IMR-90 (cell line): ENCODE data around the gene C1QTNF8. TPM values are rescaled to one million over a fixed set of nuclear protein-coding genes. Genes with fewer than 3 reads are reported as not detected.

Experiments
- ATAC-seq: fragments of 200-7000 bp; cut with Tn5 transposase; 2 replicates; pipeline ENCODE4 v1.9.1; 2020; ENCODE audit warnings: low read depth, mild to moderate bottlenecking, moderate library complexity
- BruUV-seq: library from RNA; stranded (reverse); fragments of 400-500 nt; replicated peaks from 2 replicates; lab custom pipeline; 2021; lab: Mats Ljungman, UMichigan
- CTCF ChIA-PET: fragments of 300-600 bp; formaldehyde crosslinking; extraction: SDS; loops from one replicate; lab custom pipeline; 2021; ENCODE audit warnings: antibody characterized with exemption; lab: Yijun Ruan, JAX
- POLR2A ChIA-PET: fragments of 300-600 bp; sonication (Branson Sonifier 250); formaldehyde crosslinking; loops from one replicate; lab custom pipeline; 2022; ENCODE audit warnings: antibody characterized with exemption; ENCODE audit not compliant: unreplicated experiment; lab: Charles Lee
- DNase-seq: peaks from one replicate; pipeline ENCODE4 v3.0.0; 2013
- H2AFZ ChIP-seq: replicated peaks from 2 replicates; pipeline ENCODE3; 2013; ENCODE audit warnings: low read length, mild to moderate bottlenecking; ENCODE audit not compliant: poor library complexity
- H2AK5ac ChIP-seq: 2 replicates; pipeline ENCODE4 v1.6.1; 2013; ENCODE audit warnings: low read depth, low read length, inconsistent platforms
- H2AK9ac ChIP-seq: replicated peaks from 2 replicates; pipeline ENCODE3; 2013; ENCODE audit warnings: mild to moderate bottlenecking, low read depth, low read length, moderate library complexity; ENCODE audit not compliant: poor library complexity
- H2BK120ac ChIP-seq: 2 replicates; pipeline ENCODE4 v1.6.1; 2013; ENCODE audit warnings: low read depth, low read length, inconsistent platforms
- H2BK15ac ChIP-seq: 3 replicates; pipeline ENCODE4 v1.6.1; 2013; ENCODE audit warnings: low read depth, low read length, inconsistent platforms
- H2BK20ac ChIP-seq: 2 replicates; pipeline ENCODE4 v1.6.1; 2013; ENCODE audit warnings: low read depth, mild to moderate bottlenecking, inconsistent platforms, low read length, moderate library complexity
- H2BK5ac ChIP-seq: 2 replicates; pipeline ENCODE4 v1.6.1; 2013; ENCODE audit warnings: mild to moderate bottlenecking, low read depth, low read length, inconsistent platforms; ENCODE audit not compliant: poor library complexity, severe bottlenecking
- H3K14ac ChIP-seq: replicated peaks from 2 replicates; pipeline ENCODE4 v1.6.1; 2013; ENCODE audit warnings: low read depth, low read length, inconsistent platforms
- H3K18ac ChIP-seq: 2 replicates; pipeline ENCODE4 v1.6.1; 2013; ENCODE audit warnings: low read depth, low read length, control low read depth
- H3K23ac ChIP-seq: 2 replicates; pipeline ENCODE4 v1.6.1; 2013; ENCODE audit warnings: low read depth, low read length, inconsistent platforms
- H3K27ac ChIP-seq: 2 replicates; pipeline ENCODE4 v1.5.1; 2013; ENCODE audit warnings: mild to moderate bottlenecking, control low read depth, low read length; ENCODE audit not compliant: insufficient read depth
- H3K27me3 ChIP-seq: 2 replicates; pipeline ENCODE4 v1.6.1; 2013; ENCODE audit warnings: low read length; ENCODE audit not compliant: control insufficient read depth, insufficient read depth
- H3K36me3 ChIP-seq: 2 replicates; pipeline ENCODE4 v1.6.1; 2013; ENCODE audit warnings: low read length, mixed read lengths; ENCODE audit not compliant: control insufficient read depth, insufficient read depth
- H3K4ac ChIP-seq: 2 replicates; pipeline ENCODE4 v1.6.1; 2013; ENCODE audit warnings: low read depth, low read length, inconsistent platforms
- H3K4me1 ChIP-seq: 2 replicates; pipeline ENCODE4 v1.6.1; 2013; ENCODE audit warnings: low read length, mixed read lengths; ENCODE audit not compliant: control insufficient read depth, insufficient read depth
- H3K4me2 ChIP-seq: 2 replicates; pipeline ENCODE4 v1.6.1; 2013; ENCODE audit warnings: low read depth, mild to moderate bottlenecking, control low read depth, low read length, moderate library complexity
- H3K4me3 ChIP-seq: 2 replicates; pipeline ENCODE4 v1.5.1; 2013; ENCODE audit warnings: low read depth, mild to moderate bottlenecking, control low read depth, low read length, moderate library complexity; ENCODE audit not compliant: insufficient read depth
- H3K56ac ChIP-seq: 2 replicates; pipeline ENCODE4 v1.6.1; 2013; ENCODE audit warnings: low read length, inconsistent platforms; ENCODE audit not compliant: insufficient read depth; ENCODE audit errors: extremely low read depth
- H3K79me1 ChIP-seq, 2 experiments: 2 replicates each; pipeline ENCODE4 v1.6.1; 2013; ENCODE audit warnings: low read length in 2 of 2, inconsistent platforms in 1 of 2, low read depth in 1 of 2
- H3K9ac ChIP-seq: 2 replicates; pipeline ENCODE4 v1.6.1; 2013; ENCODE audit warnings: low read depth, low read length, control low read depth
- H3K9me1 ChIP-seq: 2 replicates; pipeline ENCODE4 v1.6.1; 2013; ENCODE audit warnings: low read length, inconsistent platforms; ENCODE audit not compliant: insufficient read depth
- H3K9me3 ChIP-seq: 2 replicates; pipeline ENCODE4 v1.6.1; 2013; ENCODE audit warnings: low read length; ENCODE audit not compliant: control insufficient read depth, insufficient read depth
- H4K20me1 ChIP-seq: 2 replicates; pipeline ENCODE4 v1.6.1; 2013; ENCODE audit warnings: low read length, inconsistent platforms; ENCODE audit not compliant: insufficient read depth
- H4K5ac ChIP-seq: 2 replicates; pipeline ENCODE4 v1.6.1; 2013; ENCODE audit warnings: mild to moderate bottlenecking, low read depth, low read length, control low read depth
- H4K8ac ChIP-seq, 2 experiments: 2 replicates each; pipeline ENCODE4 v1.6.1; 2013; ENCODE audit warnings: low read depth in 2 of 2, low read length in 2 of 2, control low read depth in 1 of 2, inconsistent platforms in 1 of 2
- H4K91ac ChIP-seq: 2 replicates; pipeline ENCODE4 v1.6.1; 2013; ENCODE audit warnings: low read depth, low read length, inconsistent platforms; ENCODE audit not compliant: insufficient read depth
- BHLHE40 ChIP-seq: fragments of 150-350 bp; IDR thresholded peaks from 2 replicates; pipeline ENCODE4 v1.6.1; 2016; ENCODE audit warnings: mild to moderate bottlenecking, low read depth, low read length
- WGBS, 2 experiments: methylation state at CpG; one replicate each; pipeline versions ENCODE4 v1.1.5 to v1.1.7; 2013; ENCODE audit warnings: missing lambda C conversion rate in 2 of 2; ENCODE audit not compliant: insufficient read length in 1 of 2; ENCODE audit errors: extremely low coverage in 2 of 2; 5-methylcytosine and 5-hydroxymethylcytosine counted together
- dilution Hi-C: fragments of 300-500 bp; cut with HindIII; formaldehyde crosslinking; loops from one replicate; pipeline ENCODE4 v1.14.3; 2018; ENCODE audit warnings: low sequenced_read_pairs; ENCODE audit not compliant: unreplicated experiment
- in situ Hi-C: fragments of 300-500 bp; cut with MboI; formaldehyde crosslinking; loops from 3 replicates; pipeline ENCODE4 v1.14.3; 2019; ENCODE audit warnings: low sequenced_read_pairs, inconsistent platforms, mixed read lengths
- intact Hi-C: fragments of 100-400 bp; cut with micrococcal nuclease; formaldehyde crosslinking; loops from 2 replicates; pipeline ENCODE4 v1.10.0; 2022
- polyA plus RNA-seq, 3 experiments: library from polyadenylated mRNA; depleted of rRNA; stranded (reverse); fragments of >200 nt; gene quantifications; 2 replicates each; pipeline ENCODE4 v1.2.3, GENCODE V29; 2012; ENCODE audit warnings: low replicate concordance in 1 of 3
- total RNA-seq: library from RNA; depleted of rRNA; stranded (reverse); fragments of >200 nt; gene quantifications from 2 replicates; pipeline ENCODE4 v1.2.3, GENCODE V29; 2012
- TF ChIP-seq, protein P1 (sequence below): fragments of 150-350 bp; IDR thresholded peaks from 2 replicates; pipeline ENCODE4 v1.6.1; 2017; ENCODE audit warnings: mild to moderate bottlenecking, antibody characterized with exemption, low read length, low read depth

C1QTNF8 gene
- total and polyA plus RNA-seq, 2 of the 4 experiments (the other 2 are of a cell fraction) = not detected

DNA sequence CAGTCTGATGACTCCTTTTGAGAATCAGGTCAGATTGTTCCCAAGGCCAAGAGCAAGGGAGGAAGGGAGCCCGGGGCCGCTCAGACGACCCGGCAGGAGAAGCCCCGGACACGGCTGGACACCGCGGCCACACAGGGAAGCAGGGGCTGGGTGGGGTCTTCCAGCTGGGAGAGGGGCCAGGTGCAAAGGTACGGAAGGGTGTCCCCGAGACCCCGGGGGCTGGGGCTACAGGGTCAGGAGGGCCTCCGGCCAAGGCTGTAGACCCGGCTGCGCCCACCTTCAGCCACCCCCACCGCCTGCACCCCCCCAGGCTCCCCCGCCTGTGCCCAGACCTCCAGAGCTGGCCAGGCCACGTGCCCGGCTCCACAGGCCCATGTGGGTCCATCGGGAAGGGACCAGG is 21.9 kb upstream of the C1QTNF8 start:
- Histone ChIP-seq H4K91ac (no peak overlapping the region), H2BK120ac (no peak overlapping the region), H3K56ac (no peak overlapping the region), H3K4me3 (no peak overlapping the region), H2BK20ac (no peak overlapping the region), H2AK5ac (no peak overlapping the region), H3K79me1 (no peaks in the 10 kb centered on the region), H4K8ac (no peak overlapping the region), H2BK15ac (no peak overlapping the region), H2AK9ac (no peak overlapping the region), H3K9ac (no peak overlapping the region), H3K4ac (no peak overlapping the region), H4K5ac (no peak overlapping the region), H3K9me1 (no peaks in the 10 kb centered on the region), H3K23ac (no peak overlapping the region), H2AFZ (no peak overlapping the region), H3K14ac (no peak overlapping the region), H3K4me2 (no peak overlapping the region), H2BK5ac (no peak overlapping the region), H3K27ac (no peak overlapping the region), H4K20me1 (no peaks in the 10 kb centered on the region), H3K18ac (no peak overlapping the region), H3K36me3 (no peaks in the 10 kb centered on the region), H3K4me1 (no peaks in the 10 kb centered on the region), H3K27me3 (peaks cover 26% of the 10 kb centered on the region; the same call in 1 of the 2 replicates), H3K9me3 (no peaks in the 10 kb centered on the region)
- TF ChIP-seq, protein P1, sequence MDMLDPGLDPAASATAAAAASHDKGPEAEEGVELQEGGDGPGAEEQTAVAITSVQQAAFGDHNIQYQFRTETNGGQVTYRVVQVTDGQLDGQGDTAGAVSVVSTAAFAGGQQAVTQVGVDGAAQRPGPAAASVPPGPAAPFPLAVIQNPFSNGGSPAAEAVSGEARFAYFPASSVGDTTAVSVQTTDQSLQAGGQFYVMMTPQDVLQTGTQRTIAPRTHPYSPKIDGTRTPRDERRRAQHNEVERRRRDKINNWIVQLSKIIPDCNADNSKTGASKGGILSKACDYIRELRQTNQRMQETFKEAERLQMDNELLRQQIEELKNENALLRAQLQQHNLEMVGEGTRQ = no peak
- no peak for TF ChIP-seq BHLHE40
- ChIA-PET POLR2A (no interaction called here), CTCF (no interaction called here)
- DNase-seq (no peak), ATAC-seq (no peak)
- dilution Hi-C loops (no loop called here), intact Hi-C loops (no loop called here), in situ Hi-C loops (no loop called here)
- 80% methylated on average over 2 of the region's 19 CpGs; no CpG with 5 or more reads in 1 of the 2 experiments for WGBS, 2 experiments
- BruUV-seq = no TSS peak
